ENCODE results near the gene SIRT4.

Gene SIRT4

GRCh38 chr12:120267736-120268135 lies 34.4 kb upstream of the SIRT4 start:
- Histone ChIP-seq H3K4me3 (no peak overlapping the region), H3K36me3 (ENCODE audit: insufficient read depth, low read length) (no peaks in the 10 kb centered on the region), H3K9me3 (ENCODE audit: low read depth, low read length) (no peaks in the 10 kb centered on the region), H3K27ac (no peak overlapping the region), H3K9ac (ENCODE audit: insufficient read length) (no peak overlapping the region)
- no peak for DNase-seq (ENCODE audit: low read depth, low spot score)
- no peak for TF ChIP-seq FOXP2 (optimal IDR thresholded peaks at IDR 0.05; ENCODE audit: control extremely low read depth, extremely low read length, insufficient read depth)
- TF ChIP-seq POLR2AphosphoS5 (IDR thresholded peaks at IDR 0.05; ENCODE audit: borderline replicate concordance, low read depth, low read length): peak; percentile 15; the same call in 1 of the 2 replicates

GRCh38 chr12:120276734-120277133 lies 25.4 kb upstream of the SIRT4 start:
- no peak overlapping the region for H3K4me3 ChIP-seq
- TF ChIP-seq FOXP2 (optimal IDR thresholded peaks at IDR 0.05; ENCODE audit: control extremely low read depth, extremely low read length, insufficient read depth) (no peak), POLR2AphosphoS5 (IDR thresholded peaks at IDR 0.05; ENCODE audit: borderline replicate concordance, low read depth, low read length) (no peak), EZH2 (IDR thresholded peaks at IDR 0.05) (no peak)
- no peaks in the 10 kb centered on the region for H3K9me3 ChIP-seq (ENCODE audit: low read depth, low read length)
- no peaks in the 10 kb centered on the region for H3K36me3 ChIP-seq (ENCODE audit: insufficient read depth, low read length)
- H3K9ac ChIP-seq (ENCODE audit: insufficient read length): no peak overlapping the region
- no peak for DNase-seq (ENCODE audit: low read depth, low spot score)
- no peak overlapping the region for H3K27ac ChIP-seq

- no peak overlapping the region for H3K9ac ChIP-seq (ENCODE audit: insufficient read length)
- H3K36me3 ChIP-seq (ENCODE audit: insufficient read depth, low read length): no peaks in the 10 kb centered on the region
- no peak for DNase-seq (ENCODE audit: low read depth, low spot score)
- no peak for TF ChIP-seq FOXP2 (optimal IDR thresholded peaks at IDR 0.05; ENCODE audit: control extremely low read depth, extremely low read length, insufficient read depth)
- no peak for TF ChIP-seq EZH2 (IDR thresholded peaks at IDR 0.05)
- no peak for TF ChIP-seq POLR2AphosphoS5 (IDR thresholded peaks at IDR 0.05; ENCODE audit: borderline replicate concordance, low read depth, low read length)
- H3K9me3 ChIP-seq (ENCODE audit: low read depth, low read length): no peaks in the 10 kb centered on the region
- H3K4me3 ChIP-seq: no peak overlapping the region
- H3K27ac ChIP-seq: no peak overlapping the region
These were observed 23.7 kb upstream of the SIRT4 start for GRCh38 chr12:120278137-120279069.

GRCh38 chr12:120283318-120283717 lies 18.8 kb upstream of the SIRT4 start:
- Histone ChIP-seq H3K36me3 (ENCODE audit: insufficient read depth, low read length) (no peaks in the 10 kb centered on the region), H3K9me3 (ENCODE audit: low read depth, low read length) (no peaks in the 10 kb centered on the region), H3K27ac (peak overlapping the region; percentile 89), H3K4me3 (no peak overlapping the region), H3K9ac (ENCODE audit: insufficient read length) (no peak overlapping the region)
- TF ChIP-seq EZH2 (IDR thresholded peaks at IDR 0.05) (no peak), FOXP2 (optimal IDR thresholded peaks at IDR 0.05; ENCODE audit: control extremely low read depth, extremely low read length, insufficient read depth) (no peak), POLR2AphosphoS5 (IDR thresholded peaks at IDR 0.05; ENCODE audit: borderline replicate concordance, low read depth, low read length) (no peak)
- no peak for DNase-seq (ENCODE audit: low read depth, low spot score)

DNA sequence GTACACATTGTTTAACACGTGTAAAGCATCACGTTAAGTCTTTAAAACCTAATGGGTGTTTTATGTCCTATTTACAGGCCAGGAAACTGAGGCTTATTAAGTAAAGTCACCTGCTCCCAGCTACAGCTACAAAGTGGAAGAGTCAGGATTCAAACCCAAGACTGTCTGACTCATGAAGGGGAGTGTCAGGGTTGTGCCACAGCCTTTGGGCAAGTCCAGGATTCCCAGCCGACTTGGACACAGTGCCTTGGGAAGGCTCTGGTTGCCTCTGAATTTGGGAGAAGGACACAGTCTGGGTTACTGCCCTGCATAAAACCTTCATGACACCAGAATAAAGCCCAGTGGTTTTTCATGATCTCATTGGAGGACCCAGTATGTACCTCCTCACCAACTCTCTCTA lies 17.7 kb upstream of the SIRT4 start:
- no peak overlapping the region for H3K27ac ChIP-seq
- DNase-seq (ENCODE audit: low read depth, low spot score): no peak
- TF ChIP-seq EZH2 (IDR thresholded peaks at IDR 0.05): no peak
- TF ChIP-seq POLR2AphosphoS5 (IDR thresholded peaks at IDR 0.05; ENCODE audit: borderline replicate concordance, low read depth, low read length): no peak
- TF ChIP-seq FOXP2 (optimal IDR thresholded peaks at IDR 0.05; ENCODE audit: control extremely low read depth, extremely low read length, insufficient read depth): no peak
- no peak overlapping the region for H3K4me3 ChIP-seq
- H3K9me3 ChIP-seq (ENCODE audit: low read depth, low read length): no peaks in the 10 kb centered on the region
- H3K9ac ChIP-seq (ENCODE audit: insufficient read length): no peak overlapping the region
- no peaks in the 10 kb centered on the region for H3K36me3 ChIP-seq (ENCODE audit: insufficient read depth, low read length)

GRCh38 chr12:120286768-120287490 lies 15.2 kb upstream of the SIRT4 start:
- H3K9ac ChIP-seq (ENCODE audit: insufficient read length): no peak overlapping the region
- DNase-seq (ENCODE audit: low read depth, low spot score): no peak
- TF ChIP-seq EZH2 (IDR thresholded peaks at IDR 0.05) (no peak), POLR2AphosphoS5 (IDR thresholded peaks at IDR 0.05; ENCODE audit: borderline replicate concordance, low read depth, low read length) (no peak), FOXP2 (optimal IDR thresholded peaks at IDR 0.05; ENCODE audit: control extremely low read depth, extremely low read length, insufficient read depth) (no peak)
- H3K36me3 ChIP-seq (ENCODE audit: insufficient read depth, low read length): no peaks in the 10 kb centered on the region
- H3K4me3 ChIP-seq: no peak overlapping the region
- H3K27ac ChIP-seq: no peak overlapping the region
- no peaks in the 10 kb centered on the region for H3K9me3 ChIP-seq (ENCODE audit: low read depth, low read length)

DNA sequence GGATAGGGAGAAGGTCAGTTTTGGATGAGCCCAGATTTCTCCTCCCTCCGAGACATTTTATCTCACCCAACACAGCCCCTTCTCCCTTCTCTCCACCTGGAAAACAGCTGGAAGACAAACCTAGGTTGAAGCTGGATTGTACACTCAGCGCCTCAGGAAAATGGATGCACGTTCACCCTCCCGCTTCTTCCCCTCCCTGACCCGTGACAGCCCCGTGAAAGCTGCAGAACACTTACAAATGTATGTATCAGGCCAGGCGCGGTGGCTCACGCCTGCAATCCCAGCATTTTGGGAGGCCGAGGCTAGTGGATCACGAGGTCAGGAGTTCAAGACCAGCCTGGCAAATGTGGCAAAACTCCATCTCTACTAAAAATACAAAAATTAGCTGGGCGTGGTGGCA lies 14.6 kb upstream of the SIRT4 start:
- no peaks in the 10 kb centered on the region for H3K9me3 ChIP-seq (ENCODE audit: low read depth, low read length)
- no peak overlapping the region for H3K9ac ChIP-seq (ENCODE audit: insufficient read length)
- TF ChIP-seq POLR2AphosphoS5 (IDR thresholded peaks at IDR 0.05; ENCODE audit: borderline replicate concordance, low read depth, low read length) (no peak), EZH2 (IDR thresholded peaks at IDR 0.05) (no peak), FOXP2 (optimal IDR thresholded peaks at IDR 0.05; ENCODE audit: control extremely low read depth, extremely low read length, insufficient read depth) (no peak)

GRCh38 chr12:120290609-120291305 lies 11.4 kb upstream of the SIRT4 start:
- peak overlapping the region; percentile 100 for H3K27ac ChIP-seq
- no peaks in the 10 kb centered on the region for H3K36me3 ChIP-seq (ENCODE audit: insufficient read depth, low read length)
- H3K9me3 ChIP-seq (ENCODE audit: low read depth, low read length): no peaks in the 10 kb centered on the region
- no peak for TF ChIP-seq FOXP2 (optimal IDR thresholded peaks at IDR 0.05; ENCODE audit: control extremely low read depth, extremely low read length, insufficient read depth)
- TF ChIP-seq EZH2 (IDR thresholded peaks at IDR 0.05): no peak
- no peak for TF ChIP-seq POLR2AphosphoS5 (IDR thresholded peaks at IDR 0.05; ENCODE audit: borderline replicate concordance, low read depth, low read length)
- H3K4me3 ChIP-seq: peak overlapping the region; percentile 65
- DNase-seq (ENCODE audit: low read depth, low spot score): no peak
- peak overlapping the region; percentile 66 for H3K9ac ChIP-seq (ENCODE audit: insufficient read length)

More for the DNA sequence above, 14.6 kb upstream of the SIRT4 start:
- DNase-seq (ENCODE audit: low read depth, low spot score): no peak
- H3K36me3 ChIP-seq (ENCODE audit: insufficient read depth, low read length): no peaks in the 10 kb centered on the region
- no peak overlapping the region for H3K27ac ChIP-seq
- no peak overlapping the region for H3K4me3 ChIP-seq

All from SK-N-MC (cell line).